IMR-90 (cell line): Measurements from ENCODE around the gene KCP.

Source experiments
- BHLHE40 ChIP-seq: fragments of 150-350 bp; IDR thresholded peaks from 2 replicates; pipeline ENCODE4 v1.6.1; 2016; ENCODE audit warnings: mild to moderate bottlenecking, low read depth, low read length
- CEBPB ChIP-seq: IDR thresholded peaks from 2 replicates; pipeline ENCODE4 v1.6.1; 2012; ENCODE audit warnings: low read depth, low read length, improper control_type of control experiment
- CHD1 ChIP-seq: IDR thresholded peaks from 2 replicates; pipeline ENCODE4 v1.6.1; 2012; ENCODE audit warnings: low read depth, low read length, improper control_type of control experiment
- FOS ChIP-seq: fragments of 150-350 bp; IDR thresholded peaks from 2 replicates; pipeline ENCODE4 v1.6.1; 2016; ENCODE audit warnings: low read depth, low read length
- MAFK ChIP-seq: IDR thresholded peaks from 2 replicates; pipeline ENCODE4 v1.6.1; 2012; ENCODE audit warnings: low read depth, low read length, improper control_type of control experiment
- NFE2L2 ChIP-seq: fragments of 150-350 bp; IDR thresholded peaks from 2 replicates; pipeline ENCODE4 v1.6.1; 2016; ENCODE audit warnings: low read depth, mild to moderate bottlenecking, low read length
- POLR2A ChIP-seq: IDR thresholded peaks from 2 replicates; pipeline ENCODE4 v1.6.1; 2012; ENCODE audit warnings: mild to moderate bottlenecking, low read depth, low read length
- RAD21 ChIP-seq: IDR thresholded peaks from 2 replicates; pipeline ENCODE4 v1.6.1; 2012; ENCODE audit warnings: low read length, improper control_type of control experiment
- RCOR1 ChIP-seq: IDR thresholded peaks from 2 replicates; pipeline ENCODE4 v1.6.1; 2012; ENCODE audit warnings: mild to moderate bottlenecking, low read length, improper control_type of control experiment; ENCODE audit not compliant: insufficient replicate concordance
- RFX5 ChIP-seq: IDR thresholded peaks from 2 replicates; pipeline ENCODE4 v1.8.0; 2012; ENCODE audit warnings: low read depth, mild to moderate bottlenecking, low read length, moderate library complexity
- SMC3 ChIP-seq: fragments of 150-350 bp; IDR thresholded peaks from 2 replicates; pipeline ENCODE4 v1.6.1; 2016; ENCODE audit warnings: low read depth, mild to moderate bottlenecking, antibody characterized with exemption, low read length, moderate library complexity
- TF ChIP-seq, protein P1 (sequence below): conservative IDR thresholded peaks from 2 replicates; pipeline ENCODE4 v1.5.1; 2012; ENCODE audit warnings: mild to moderate bottlenecking, low read depth, low read length, improper control_type of control experiment
- TF ChIP-seq, protein P2 (sequence below): fragments of 150-350 bp; IDR thresholded peaks from 2 replicates; pipeline ENCODE4 v1.6.1; 2016; ENCODE audit warnings: low read depth, mild to moderate bottlenecking, low read length, moderate library complexity, borderline replicate concordance
- TF ChIP-seq, protein P3 (sequence below): fragments of 150-350 bp; IDR thresholded peaks from 2 replicates; pipeline ENCODE4 v1.6.1; 2017; ENCODE audit warnings: mild to moderate bottlenecking, antibody characterized with exemption, low read length, low read depth

DNA sequence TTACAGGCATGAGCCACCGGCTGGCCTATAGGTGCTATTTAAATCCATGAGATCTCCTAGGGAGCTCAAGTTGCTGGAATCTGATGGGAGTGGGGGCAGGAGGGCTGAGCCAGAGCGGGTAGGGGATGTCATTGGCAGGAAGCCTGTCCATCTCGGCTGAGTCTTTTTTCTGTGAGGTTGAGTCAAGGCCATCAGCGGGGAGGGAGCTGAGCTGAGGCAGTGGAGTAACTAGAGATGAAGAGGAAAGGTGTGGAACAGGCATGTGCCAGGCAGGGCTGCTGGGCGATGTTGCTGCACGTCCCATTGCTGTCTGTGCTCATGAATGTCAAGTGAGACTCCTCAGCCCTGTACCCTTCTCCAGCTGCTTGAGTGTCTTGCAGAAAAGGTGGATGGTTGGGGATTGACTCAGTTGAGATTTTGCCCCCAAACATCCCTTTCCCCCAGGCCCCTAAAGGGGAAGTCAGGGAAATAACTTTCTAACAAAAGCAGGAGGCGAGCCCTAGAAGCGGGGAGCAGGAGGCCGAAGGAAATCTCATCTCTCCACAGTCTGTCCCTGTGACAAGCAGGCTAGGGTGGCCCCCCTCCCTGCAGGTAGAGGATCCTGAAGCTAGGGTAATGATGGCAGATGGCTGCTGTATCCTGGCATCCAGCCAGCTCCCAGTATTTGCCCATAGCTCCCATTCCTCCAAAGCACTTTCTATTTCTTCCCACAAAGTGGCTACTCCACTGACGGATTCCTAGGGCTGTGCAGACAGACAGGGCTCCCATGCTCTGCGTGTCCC is 42.5 kb downstream of the KCP start:
- TF ChIP-seq POLR2A, result no peak
- TF ChIP-seq, protein P1, sequence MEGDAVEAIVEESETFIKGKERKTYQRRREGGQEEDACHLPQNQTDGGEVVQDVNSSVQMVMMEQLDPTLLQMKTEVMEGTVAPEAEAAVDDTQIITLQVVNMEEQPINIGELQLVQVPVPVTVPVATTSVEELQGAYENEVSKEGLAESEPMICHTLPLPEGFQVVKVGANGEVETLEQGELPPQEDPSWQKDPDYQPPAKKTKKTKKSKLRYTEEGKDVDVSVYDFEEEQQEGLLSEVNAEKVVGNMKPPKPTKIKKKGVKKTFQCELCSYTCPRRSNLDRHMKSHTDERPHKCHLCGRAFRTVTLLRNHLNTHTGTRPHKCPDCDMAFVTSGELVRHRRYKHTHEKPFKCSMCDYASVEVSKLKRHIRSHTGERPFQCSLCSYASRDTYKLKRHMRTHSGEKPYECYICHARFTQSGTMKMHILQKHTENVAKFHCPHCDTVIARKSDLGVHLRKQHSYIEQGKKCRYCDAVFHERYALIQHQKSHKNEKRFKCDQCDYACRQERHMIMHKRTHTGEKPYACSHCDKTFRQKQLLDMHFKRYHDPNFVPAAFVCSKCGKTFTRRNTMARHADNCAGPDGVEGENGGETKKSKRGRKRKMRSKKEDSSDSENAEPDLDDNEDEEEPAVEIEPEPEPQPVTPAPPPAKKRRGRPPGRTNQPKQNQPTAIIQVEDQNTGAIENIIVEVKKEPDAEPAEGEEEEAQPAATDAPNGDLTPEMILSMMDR, result no peak
- no peak for TF ChIP-seq RAD21
- TF ChIP-seq RCOR1, result no peak
- TF ChIP-seq, protein P2, sequence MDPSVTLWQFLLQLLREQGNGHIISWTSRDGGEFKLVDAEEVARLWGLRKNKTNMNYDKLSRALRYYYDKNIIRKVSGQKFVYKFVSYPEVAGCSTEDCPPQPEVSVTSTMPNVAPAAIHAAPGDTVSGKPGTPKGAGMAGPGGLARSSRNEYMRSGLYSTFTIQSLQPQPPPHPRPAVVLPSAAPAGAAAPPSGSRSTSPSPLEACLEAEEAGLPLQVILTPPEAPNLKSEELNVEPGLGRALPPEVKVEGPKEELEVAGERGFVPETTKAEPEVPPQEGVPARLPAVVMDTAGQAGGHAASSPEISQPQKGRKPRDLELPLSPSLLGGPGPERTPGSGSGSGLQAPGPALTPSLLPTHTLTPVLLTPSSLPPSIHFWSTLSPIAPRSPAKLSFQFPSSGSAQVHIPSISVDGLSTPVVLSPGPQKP, result no peak
- no peak for TF ChIP-seq FOS
- no peak for TF ChIP-seq BHLHE40
- TF ChIP-seq CEBPB, result no peak
- TF ChIP-seq, protein P3, sequence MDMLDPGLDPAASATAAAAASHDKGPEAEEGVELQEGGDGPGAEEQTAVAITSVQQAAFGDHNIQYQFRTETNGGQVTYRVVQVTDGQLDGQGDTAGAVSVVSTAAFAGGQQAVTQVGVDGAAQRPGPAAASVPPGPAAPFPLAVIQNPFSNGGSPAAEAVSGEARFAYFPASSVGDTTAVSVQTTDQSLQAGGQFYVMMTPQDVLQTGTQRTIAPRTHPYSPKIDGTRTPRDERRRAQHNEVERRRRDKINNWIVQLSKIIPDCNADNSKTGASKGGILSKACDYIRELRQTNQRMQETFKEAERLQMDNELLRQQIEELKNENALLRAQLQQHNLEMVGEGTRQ, result no peak
- no peak for TF ChIP-seq SMC3
- no peak for TF ChIP-seq CHD1
- no peak for TF ChIP-seq NFE2L2
- TF ChIP-seq MAFK, result no peak
- no peak for TF ChIP-seq RFX5
